Bronchial epithelial cell (primary cell): ENCODE measurements around the gene C1QTNF6. TPM values are rescaled to one million over a fixed set of nuclear protein-coding genes. Genes with fewer than 3 reads are reported as not detected.

Source experiments
- DNase-seq: peaks from one replicate; pipeline ENCODE4 v3.0.0-alpha.2; 2010; ENCODE audit warnings: low read depth
- FAIRE-seq: peaks from 2 replicates; lab custom pipeline; 2011; peaks lifted over from hg19 to GRCh38; lab: Jason Lieb, UNC
- H3K27me3 ChIP-seq: 2 replicates; pipeline ENCODE4 v1.5.1; 2011; ENCODE audit warnings: low read length; ENCODE audit not compliant: control insufficient read depth, insufficient read depth
- H3K36me3 ChIP-seq: 2 replicates; pipeline ENCODE4 v1.5.1; 2011; ENCODE audit warnings: low read length; ENCODE audit not compliant: control insufficient read depth, insufficient read depth
- H3K4me3 ChIP-seq: 2 replicates; pipeline ENCODE4 v1.5.1; 2011; ENCODE audit warnings: mild to moderate bottlenecking, low read depth, low read length, control low read depth
- CTCF ChIP-seq: IDR thresholded peaks from 2 replicates; pipeline ENCODE4 v1.5.1; 2011; ENCODE audit warnings: mild to moderate bottlenecking, moderate library complexity, low read length, control low read depth, inconsistent platforms; ENCODE audit not compliant: insufficient read depth, severe bottlenecking
- total RNA-seq: library from RNA; depleted of rRNA; stranded (reverse); fragments of >200 nt; gene quantifications from 2 replicates; pipeline ENCODE4 v1.2.1, GENCODE V29; 2014

C1QTNF6 gene
- total RNA-seq, 1 donor from 2014 or later: 2.9 TPM

- no peaks in the 10 kb centered on the region for H3K27me3 ChIP-seq
- H3K36me3 ChIP-seq: no peaks in the 10 kb centered on the region
- DNase-seq: no peak
- no peak overlapping the region for H3K4me3 ChIP-seq
- FAIRE-seq: no peak
- TF ChIP-seq CTCF: no peak
These were observed 31.5 kb upstream of the C1QTNF6 start for GRCh38 chr22:37219533-37219932.

GRCh38 chr22:37218771-37219411 is 30.8 kb upstream of the C1QTNF6 start:
- Histone ChIP-seq H3K27me3 (no peaks in the 10 kb centered on the region), H3K4me3 (no peak overlapping the region), H3K36me3 (no peaks in the 10 kb centered on the region)
- DNase-seq: no peak
- no peak for TF ChIP-seq CTCF
- no peak for FAIRE-seq

GRCh38 chr22:37218399-37218770 is 30.3 kb upstream of the C1QTNF6 start:
- H3K4me3 ChIP-seq: no peak overlapping the region
- H3K27me3 ChIP-seq: no peaks in the 10 kb centered on the region
- no peaks in the 10 kb centered on the region for H3K36me3 ChIP-seq
- no peak for TF ChIP-seq CTCF
- FAIRE-seq: no peak
- no peak for DNase-seq

GRCh38 chr22:37215890-37216289 is 27.8 kb upstream of the C1QTNF6 start:
- no peak for TF ChIP-seq CTCF
- Histone ChIP-seq H3K36me3 (no peaks in the 10 kb centered on the region), H3K27me3 (no peaks in the 10 kb centered on the region), H3K4me3 (no peak overlapping the region)
- FAIRE-seq (no peak), DNase-seq (no peak)

- TF ChIP-seq CTCF: no peak
- Histone ChIP-seq H3K36me3 (no peaks in the 10 kb centered on the region), H3K4me3 (no peak overlapping the region), H3K27me3 (no peaks in the 10 kb centered on the region)
- FAIRE-seq: no peak
- no peak for DNase-seq
These were observed 26.6 kb upstream of the C1QTNF6 start for GRCh38 chr22:37214731-37215030.

GRCh38 chr22:37213941-37214730 is 26.1 kb upstream of the C1QTNF6 start:
- DNase-seq (no peak), FAIRE-seq (no peak)
- Histone ChIP-seq H3K4me3 (no peak overlapping the region), H3K27me3 (no peaks in the 10 kb centered on the region), H3K36me3 (no peaks in the 10 kb centered on the region)
- no peak for TF ChIP-seq CTCF
